NCI-H1694 treated with DMSO at 0.1 percent for 48 hours (cell line): ENCODE measurements around the gene CLDN11.
A peak's percentile ranks its signal among the peaks of the same experiment; 100 is the strongest.

Source experiments
- DNase-seq: peaks from one replicate; lab custom pipeline; 2025; lab: John Stamatoyannopoulos, UW

Gene CLDN11

DNA sequence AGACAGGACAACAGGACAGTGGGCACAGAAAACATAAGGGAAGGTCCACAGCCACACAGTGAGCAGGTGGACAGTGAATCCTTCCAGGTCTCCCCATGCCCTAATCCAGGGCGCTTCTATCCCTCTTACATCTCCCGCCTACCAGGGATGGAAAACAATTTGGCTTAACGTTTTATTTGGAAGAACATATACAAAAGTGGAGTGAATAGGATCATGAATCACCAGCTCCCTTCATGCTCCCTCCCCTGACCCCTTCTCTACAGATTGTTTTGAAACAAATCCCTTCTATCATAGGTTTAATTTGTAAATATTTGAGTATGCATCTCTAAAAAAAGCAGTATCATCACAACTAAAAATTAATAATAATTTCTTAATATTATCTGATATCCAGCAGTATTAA is 52.5 kb downstream of the CLDN11 start:
- peak; percentile 32 for DNase-seq

DNA sequence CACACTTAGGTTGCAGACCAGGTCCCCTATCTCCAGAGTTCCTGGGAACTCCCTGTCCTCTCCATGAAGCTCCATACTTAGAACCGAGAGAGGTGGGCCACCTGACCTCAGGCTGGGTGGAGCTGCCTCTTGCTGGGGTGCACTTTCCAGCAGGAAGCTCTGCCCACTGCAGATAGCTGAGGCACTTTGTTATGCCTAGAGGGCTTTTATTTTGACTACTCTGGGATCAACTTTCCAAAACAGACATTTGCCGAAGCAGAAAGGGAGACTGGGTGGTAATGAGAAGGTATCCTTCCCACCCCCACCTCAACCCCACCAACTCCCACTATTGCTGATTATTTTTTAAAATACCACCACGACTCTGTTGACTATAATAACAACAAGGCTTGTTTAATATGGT is 54.7 kb downstream of the CLDN11 start:
- no peak for DNase-seq

DNA sequence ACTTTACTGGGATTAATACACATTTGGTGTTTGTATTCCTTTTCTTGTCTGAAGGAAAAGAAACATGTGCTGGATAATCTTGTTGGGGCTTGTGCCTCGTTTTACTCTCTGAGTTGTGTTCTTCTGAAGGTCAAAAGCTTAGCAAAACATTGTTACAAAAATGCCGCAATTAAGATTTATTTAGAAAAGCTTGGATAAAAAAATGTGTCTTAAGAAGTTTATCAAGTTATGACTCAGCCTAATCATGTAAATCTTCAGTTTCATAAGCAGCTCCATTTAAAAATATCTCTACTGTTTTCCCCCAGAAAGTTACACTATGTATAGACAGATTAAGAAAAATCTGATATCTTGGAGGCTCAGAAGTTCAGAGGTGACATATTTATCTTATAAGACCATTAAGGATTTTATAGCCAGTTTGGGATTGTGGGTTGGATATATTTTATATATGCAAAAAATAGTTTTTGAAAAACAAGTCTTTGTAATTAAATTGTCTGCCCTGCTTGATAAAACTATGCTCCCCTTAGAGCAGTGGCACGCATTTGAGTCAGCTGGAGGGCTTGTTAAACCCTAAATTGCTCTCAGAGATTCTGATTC is 56.5 kb downstream of the CLDN11 start:
- DNase-seq = no peak

DNA sequence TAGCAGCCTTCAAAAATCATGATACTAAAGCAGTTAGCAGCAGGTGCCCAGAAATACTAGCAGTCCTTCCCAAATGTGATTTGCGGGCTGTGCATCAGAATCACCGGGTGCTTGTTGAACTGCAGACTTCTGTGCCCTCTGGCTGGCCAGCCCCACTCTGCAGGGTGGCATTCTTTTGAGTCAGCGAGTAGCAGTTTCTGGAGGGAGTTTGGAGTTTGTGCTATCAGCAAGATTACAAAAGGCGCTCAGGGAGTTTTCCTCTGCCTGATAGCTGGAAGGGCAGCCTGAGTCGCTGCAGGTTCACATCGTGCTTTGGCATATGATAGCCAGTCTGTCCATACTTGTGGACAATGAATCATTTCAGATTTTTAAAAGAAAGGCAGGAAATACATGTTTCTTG is 57.6 kb downstream of the CLDN11 start:
- DNase-seq = no peak

DNA sequence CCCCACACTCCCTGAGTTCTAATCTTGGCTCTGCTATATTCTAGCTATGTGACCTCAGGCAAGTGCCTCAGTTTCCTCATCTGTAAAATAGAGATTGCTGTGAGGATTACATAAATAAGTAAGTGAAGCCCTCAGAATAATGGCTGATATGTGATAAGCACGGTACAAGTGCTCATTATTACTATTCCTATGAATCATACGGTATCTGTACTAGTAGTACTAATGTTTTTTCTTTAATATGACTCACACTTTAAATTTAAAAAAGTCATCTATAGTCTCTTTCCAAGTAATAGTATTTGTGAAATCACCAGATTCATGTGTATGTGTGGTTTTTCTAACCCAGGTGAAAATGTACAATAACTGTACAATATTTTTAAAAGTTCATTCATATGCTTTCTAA is 58.7 kb downstream of the CLDN11 start:
- no peak for DNase-seq

DNA sequence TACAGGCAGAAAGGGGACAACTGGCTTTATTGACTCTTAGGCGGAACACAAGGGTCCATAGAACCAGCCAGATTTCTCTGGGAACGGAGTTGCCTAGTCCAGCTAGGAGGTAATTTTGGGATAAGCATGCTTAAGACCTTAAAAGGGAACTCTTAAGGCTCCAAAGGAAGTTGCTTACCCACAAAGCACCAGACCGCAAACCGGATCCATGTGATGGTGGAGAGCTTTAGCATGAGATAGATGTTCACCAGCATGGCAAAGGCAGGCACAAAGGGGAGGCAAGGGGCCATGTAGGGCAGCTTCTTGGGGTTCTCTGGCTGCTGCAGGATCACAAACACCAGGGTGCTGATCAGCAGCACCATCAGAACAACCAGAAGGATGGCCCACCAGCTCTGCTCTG is 61.4 kb downstream of the CLDN11 start:
- no peak for DNase-seq

DNA sequence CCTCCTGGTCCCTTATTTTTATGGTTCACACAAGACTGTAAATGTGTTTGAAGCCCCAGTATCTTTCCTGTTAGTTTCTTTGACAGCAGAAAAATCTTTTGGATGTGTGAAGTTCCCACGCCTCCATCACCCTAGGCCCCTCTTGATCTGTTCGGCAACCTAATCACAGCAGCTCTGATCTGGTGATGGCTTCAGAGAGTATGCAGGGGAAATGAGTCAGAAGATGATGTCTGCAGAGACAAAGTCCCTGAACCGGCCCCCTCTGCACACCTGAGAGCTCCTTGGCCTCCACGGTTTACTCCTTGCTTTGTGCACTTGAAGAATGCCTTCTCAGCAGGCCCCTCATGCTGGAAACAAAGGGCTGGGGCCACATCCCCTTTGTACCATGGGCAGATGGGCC is 63.5 kb downstream of the CLDN11 start:
- DNase-seq = no peak

DNA sequence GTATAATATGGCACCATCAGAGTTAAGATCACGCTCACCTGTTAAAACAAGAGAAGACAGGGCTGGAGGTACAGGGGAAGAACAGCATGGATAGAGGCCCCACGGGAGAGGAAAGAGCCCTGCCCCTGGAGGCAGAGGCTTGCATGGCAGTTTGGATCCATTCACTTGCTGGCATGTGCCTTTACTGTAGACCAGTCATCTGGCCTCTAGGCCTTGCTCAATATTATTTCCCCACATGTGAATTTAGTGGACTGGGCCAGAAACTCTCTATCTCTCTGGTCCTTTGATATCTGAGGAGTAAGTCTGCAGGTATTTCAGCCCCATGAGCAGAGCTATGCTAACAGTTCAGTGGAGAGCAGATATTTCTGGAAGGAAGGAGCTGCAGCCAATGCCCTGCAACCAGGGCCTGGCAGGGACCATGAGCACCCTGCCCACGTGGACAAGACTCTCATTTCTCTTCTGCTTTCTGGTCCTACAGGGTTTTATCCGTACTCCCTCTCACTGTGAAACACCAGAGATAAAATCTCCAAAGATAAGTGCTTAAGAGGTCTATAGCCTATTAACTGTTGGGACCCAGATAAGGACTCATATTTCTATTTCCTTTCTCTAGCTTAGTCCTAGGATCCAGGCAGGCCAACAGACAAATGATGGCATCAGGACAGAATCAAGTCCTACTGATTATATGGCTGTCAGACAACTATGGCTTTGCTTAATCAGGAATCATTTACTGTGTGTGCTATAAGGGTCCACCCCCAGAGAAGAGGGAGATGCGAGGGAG is 65.0 kb downstream of the CLDN11 start:
- DNase-seq = no peak
